Lung microvascular endothelial cell (primary cell): ENCODE measurements around the gene P2RY2. TPM values are rescaled to one million over a fixed set of nuclear protein-coding genes. Genes with fewer than 3 reads are reported as not detected.

Source experiments
- DNase-seq, 2 donors: peaks; one replicate each; pipeline versions ENCODE4 v3.0.0 to v3.0.0-alpha.2; 2010; ENCODE audit warnings: low read depth in 2 of 2
- total RNA-seq: library from RNA; depleted of rRNA; stranded (reverse); fragments of >200 nt; gene quantifications from 2 replicates; pipeline ENCODE4 v1.2.1, GENCODE V29; 2014

The P2RY2 gene
- total RNA-seq, 1 donor from 2014 or later: 0.20 TPM

DNA sequence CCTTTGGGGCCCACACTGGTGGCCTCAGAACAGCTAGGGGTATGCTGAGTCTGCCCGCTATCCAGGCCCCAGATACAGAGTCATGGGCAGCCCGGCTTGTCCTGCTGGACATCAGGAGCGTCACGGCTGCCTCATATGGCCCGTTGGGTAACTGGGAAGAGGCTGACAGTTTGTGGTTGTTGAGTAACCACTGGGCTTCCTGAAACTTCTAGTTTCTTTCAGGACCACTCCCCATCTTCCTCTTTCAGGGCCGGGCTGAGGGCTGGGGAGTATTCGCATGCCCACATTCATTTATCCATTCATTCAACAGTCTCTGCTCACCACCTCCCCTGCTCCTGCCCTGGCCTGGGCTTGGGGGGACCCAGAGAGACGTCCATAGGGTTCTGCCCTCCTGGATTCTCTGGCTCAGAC lies 13.4 kb upstream of the P2RY2 start:
- no peak for DNase-seq

- no peak for DNase-seq
Measured at GRCh38 chr11:73205661-73206343, 12.3 kb upstream of the P2RY2 start.

- no peak for DNase-seq
Measured at GRCh38 chr11:73206801-73207200, 11.3 kb upstream of the P2RY2 start.

GRCh38 chr11:73209892-73210291 lies 8.2 kb upstream of the P2RY2 start:
- no peak for DNase-seq

DNA sequence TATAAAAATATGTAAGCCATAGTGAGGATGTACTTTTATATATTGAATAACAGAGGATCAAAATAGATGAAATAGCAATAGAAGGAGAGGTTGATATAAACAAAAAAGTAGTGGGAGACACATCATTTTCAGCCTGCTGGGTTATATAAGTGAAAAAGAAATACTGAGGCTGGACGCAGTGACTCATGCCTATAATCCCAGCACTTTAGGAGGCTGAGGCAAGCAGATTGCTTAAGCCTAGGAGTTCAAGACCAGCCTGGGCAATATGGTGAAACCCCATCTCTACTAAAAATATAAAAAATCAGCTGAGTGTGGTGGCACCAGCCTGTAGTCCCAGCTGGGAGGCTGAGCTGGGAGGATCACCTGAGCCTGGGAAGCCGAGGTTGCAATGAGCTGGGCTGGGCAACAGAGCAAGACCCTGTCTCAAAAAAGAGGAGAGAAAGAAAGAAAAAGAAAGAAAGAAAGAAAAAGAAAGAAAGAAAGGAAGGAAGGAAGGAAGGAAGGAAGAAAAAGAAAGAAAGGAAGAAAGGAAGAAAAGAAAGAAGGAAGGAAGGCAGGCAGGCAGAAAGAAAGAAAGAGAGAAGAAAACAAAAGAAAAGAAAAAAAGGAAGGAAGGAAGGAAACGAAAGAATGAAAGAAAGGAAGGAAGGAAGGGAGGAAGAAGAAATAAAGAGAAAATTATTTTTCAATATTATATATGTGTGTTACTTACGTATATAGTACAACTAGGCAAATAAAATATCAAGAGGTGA lies 7.0 kb upstream of the P2RY2 start:
- DNase-seq: no peak

DNA sequence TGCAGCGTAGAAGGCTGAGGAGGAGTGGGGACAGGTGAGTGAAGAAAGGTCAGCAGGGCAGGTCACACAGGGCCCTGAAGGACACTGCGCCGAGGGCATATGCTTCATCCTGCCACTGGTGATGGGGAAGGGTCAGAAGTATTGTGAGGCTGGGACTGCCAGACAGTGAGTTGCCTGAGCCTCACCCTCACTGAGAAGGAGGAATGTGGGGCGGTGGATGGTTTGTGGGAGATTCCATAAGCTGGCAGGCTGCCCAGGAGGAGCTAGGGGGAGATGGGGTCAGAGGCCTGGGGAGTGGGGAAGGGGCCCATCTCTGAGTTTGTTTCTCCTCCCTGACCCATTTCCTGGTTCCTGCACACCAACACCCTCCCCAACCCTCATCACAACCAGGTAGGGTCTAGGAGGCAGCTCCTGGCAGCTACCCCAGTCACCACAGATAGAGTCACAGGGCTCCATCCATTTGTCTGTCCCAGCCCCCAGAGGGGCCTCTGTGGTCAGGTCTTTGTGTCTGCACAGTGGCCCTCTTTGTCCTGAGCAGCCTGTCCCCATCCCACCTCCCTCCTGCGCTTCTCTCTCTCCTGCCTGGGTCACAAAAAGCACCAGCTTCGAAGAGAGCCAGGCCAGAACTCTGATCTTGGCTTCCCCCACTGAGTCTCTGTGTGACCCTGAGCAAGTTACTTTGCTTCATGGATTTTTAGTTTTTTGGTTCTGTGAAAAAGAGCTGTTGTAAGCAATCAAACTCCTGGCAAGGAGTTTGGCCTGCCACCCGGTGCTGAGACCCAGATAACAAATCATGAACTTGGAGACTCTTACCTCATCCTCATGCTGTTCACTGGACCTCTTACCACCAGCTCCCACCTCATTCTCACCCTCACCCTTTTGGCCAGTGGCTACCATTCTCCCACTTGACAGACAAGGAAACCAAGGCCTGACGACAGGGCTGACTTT lies 4.6 kb upstream of the P2RY2 start:
- DNase-seq: no peak

- DNase-seq: no peak
Measured at GRCh38 chr11:73215191-73216134, 2.6 kb upstream of the P2RY2 start.

GRCh38 chr11:73216465-73216864 lies 1.6 kb upstream of the P2RY2 start:
- no peak for DNase-seq

DNA sequence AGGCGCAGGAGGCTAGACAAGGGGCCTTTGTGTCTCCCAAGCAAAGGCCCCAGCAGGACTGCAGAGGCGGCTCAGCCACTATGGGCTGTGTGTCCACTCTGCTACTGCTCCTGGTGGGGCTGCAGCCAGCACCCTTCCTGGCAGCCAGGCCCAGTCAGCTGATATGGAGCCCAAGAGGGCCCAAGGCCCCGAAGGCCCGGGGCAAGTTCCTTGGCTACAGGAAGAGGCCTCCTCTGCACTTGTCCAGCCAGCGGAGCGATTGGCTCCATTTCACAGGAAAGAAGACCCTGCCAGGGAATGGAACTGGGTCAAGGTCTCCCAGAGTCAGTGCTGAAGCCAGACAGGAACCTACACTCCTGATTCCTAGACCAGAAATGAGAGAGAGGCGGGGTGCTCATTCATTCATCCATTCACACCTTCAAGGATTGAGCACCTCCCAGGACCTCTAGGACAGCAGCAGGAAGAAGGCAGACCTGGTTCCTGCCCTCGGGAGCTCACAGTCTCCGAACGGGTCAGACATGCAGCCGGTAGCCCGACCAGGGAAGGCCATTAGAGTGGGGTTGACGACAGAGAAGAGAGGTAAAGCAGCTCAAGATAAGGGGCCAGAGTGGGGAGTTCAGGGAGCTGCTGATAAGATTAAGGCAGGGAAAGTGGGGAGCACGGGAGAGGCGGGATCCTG lies 811 bp upstream of the P2RY2 start:
- DNase-seq: no peak

DNA sequence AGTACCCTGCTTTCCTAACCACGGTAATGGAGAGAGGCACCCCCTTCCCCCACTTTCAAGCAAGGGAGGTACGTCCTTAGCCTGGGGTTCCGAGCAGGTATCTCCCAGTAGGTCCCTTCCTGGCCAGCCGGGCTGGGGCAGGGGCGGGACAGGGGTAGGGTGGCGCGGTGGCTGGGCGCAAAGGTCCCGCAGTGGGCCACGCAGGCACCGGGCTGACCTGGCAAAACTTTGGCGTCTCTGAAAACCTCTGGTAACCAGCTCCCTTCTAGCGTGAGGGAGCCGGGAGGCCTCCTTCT lies 323 bp upstream of the P2RY2 start:
- DNase-seq: no peak

DNA sequence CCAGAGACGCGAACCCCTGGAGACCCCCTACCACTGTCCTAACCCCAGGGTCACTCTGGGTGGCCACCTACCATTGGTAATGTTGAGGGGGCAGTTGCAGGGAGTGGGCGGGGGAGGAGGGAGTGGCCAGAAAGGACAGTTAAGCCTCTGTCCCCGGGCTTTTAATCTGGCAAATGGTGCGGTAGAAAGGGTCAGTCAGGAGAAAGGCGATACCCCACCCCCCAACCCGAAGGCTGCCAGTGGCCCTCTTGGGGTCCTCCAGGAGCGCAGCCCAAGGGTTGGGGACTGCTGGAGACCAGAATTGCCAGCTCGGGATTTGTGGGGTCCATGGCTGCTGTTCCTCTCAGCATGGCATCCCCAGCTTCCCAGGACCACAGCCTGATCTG lies 742 bp downstream of the P2RY2 start:
- no peak for DNase-seq

DNA sequence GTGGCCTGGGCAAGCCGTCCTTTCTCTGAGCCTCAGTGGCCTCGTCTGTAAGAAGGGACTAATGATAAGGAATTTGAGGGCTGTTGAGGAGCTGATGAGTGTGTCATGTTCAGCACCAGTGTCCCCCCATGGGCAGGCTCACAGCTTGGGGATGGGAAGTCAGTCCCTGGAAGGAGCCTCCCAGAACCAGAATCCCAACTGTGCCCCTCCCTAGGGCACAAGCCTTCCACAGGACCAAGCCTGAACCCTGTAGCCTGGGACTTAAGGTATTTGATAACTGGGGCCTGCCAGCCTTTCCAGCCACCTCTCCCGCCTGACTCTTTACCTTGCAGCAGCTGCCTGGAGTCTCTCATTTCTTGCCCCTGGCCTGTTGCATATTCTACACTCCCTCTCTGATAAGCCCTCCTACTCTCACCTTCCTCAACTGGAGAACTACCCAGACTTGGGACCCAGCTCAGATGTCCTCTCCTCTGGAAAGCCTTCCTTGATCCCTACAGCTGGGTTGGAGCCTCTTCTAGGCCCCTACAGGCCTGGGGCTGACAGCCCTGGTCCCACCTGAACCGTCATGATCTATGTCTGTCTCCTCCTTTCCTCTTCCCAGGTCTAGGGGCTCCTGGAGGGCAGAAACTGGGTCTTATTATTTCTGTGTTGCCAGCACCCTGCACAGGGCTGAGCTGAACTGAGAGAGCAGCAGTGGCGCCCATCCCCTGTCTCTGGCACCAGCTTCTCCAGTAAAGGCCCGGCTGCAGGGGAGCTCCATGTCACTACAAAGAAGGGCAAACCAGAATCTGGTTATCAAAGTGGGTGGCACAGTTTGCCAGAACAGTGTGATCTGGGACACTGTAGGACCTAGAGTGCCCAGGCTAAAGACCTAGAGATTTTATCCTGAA lies 1.6 kb downstream of the P2RY2 start:
- no peak for DNase-seq

GRCh38 chr11:73221451-73221850 lies 3.4 kb downstream of the P2RY2 start:
- DNase-seq: no peak

- no peak for DNase-seq
Measured at GRCh38 chr11:73221996-73222395, 3.9 kb downstream of the P2RY2 start.

DNA sequence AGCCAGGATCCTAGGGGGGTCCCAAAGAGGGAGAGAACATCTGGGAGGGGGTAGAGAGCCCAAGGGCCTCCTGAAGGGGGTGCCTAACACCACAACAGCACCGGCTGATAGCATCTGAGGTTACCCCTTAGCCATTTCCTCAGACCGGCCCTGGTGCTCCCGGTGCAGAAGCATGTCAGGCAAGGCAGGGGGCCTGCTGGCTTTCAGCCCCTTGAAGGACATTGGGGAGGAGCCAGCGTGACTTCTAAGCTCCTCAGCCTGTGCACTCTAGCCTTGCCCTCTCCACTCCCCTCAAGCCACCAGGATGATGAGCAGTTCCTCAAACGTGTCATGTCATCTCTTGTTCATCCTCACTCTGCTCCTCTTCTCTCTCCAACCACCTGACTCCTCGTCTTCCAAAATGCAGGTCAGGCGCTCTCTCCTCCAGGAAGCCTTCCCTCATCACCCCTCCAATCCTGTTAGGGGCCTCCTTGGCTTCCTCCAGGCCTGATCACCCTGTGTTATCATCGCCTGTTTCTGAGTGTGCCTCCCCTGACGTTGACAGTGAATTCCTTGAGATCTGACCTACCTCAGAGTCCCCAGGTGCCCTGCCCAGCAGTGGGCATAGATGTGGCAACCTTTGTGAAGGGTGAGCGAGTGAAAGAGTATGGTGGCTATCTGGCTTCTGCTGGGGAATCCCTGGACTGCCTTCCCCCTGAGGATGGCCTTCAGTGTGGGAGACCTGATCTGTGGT lies 6.1 kb downstream of the P2RY2 start:
- no peak for DNase-seq

- no peak for DNase-seq
Measured at GRCh38 chr11:73225001-73225686, 7.1 kb downstream of the P2RY2 start.

DNA sequence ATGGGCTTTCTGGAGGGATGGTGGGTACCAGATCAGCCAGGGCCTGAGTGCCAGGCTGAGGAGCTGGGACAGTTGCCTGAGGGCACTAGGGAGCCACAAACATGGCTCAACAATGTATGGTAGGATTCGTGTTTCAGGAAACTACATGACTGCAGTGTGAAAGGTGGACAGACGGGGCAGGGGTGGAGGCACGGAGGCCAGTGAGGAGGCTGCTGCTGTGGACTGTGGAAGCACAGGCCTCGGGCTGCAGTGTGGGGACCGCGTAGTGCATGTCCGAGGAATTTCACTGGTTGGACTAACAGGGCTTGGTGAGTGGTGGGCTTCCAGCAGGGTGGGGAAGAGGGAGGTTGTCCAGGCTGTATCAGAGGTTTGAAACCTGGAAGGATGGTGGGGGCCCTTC lies 7.8 kb downstream of the P2RY2 start:
- DNase-seq: no peak

GRCh38 chr11:73226297-73227006 lies 8.4 kb downstream of the P2RY2 start:
- DNase-seq: no peak
